Neural progenitor cell (in vitro differentiated cells): ENCODE results near the gene PTGDR2. TPM values are rescaled to one million over a fixed set of nuclear protein-coding genes. Genes with fewer than 3 reads are reported as not detected.

Experiments used
- DNase-seq: peaks from one replicate; pipeline ENCODE4 v3.0.0-alpha.2; 2016; ENCODE audit warnings: low spot score
- H2AFZ ChIP-seq: fragments of 200-600 bp; sonication (generic); replicated peaks from 2 replicates; pipeline ENCODE4 v1.6.1; 2016; ENCODE audit warnings: antibody characterized with exemption
- H3F3A ChIP-seq: fragments of 200-600 bp; sonication (generic); 2 replicates; pipeline ENCODE4 v1.6.1; 2016; ENCODE audit warnings: antibody characterized with exemption, low read depth
- H3K27ac ChIP-seq: fragments of 200-600 bp; sonication (generic); 2 replicates; pipeline ENCODE4 v1.5.1; 2016; ENCODE audit warnings: mild to moderate bottlenecking
- H3K27me3 ChIP-seq: fragments of 200-600 bp; sonication (generic); 2 replicates; pipeline ENCODE4 v1.6.1; 2016; ENCODE audit warnings: mild to moderate bottlenecking, moderate library complexity
- H3K36me3 ChIP-seq: fragments of 200-600 bp; sonication (generic); 2 replicates; pipeline ENCODE4 v1.5.1; 2016
- H3K4me1 ChIP-seq: fragments of 200-600 bp; sonication (generic); 2 replicates; pipeline ENCODE4 v1.6.1; 2016; ENCODE audit warnings: mixed run types
- H3K4me2 ChIP-seq: fragments of 200-600 bp; sonication (generic); 2 replicates; pipeline ENCODE4 v1.6.1; 2016
- H3K4me3 ChIP-seq: fragments of 200-600 bp; sonication (generic); 2 replicates; pipeline ENCODE4 v1.5.1; 2016
- H3K79me2 ChIP-seq: fragments of 200-600 bp; sonication (generic); 2 replicates; pipeline ENCODE4 v1.6.1; 2016; ENCODE audit warnings: low read depth
- H3K9ac ChIP-seq: fragments of 200-600 bp; sonication (generic); 2 replicates; pipeline ENCODE4 v1.6.1; 2016
- H3K9me3 ChIP-seq: fragments of 200-600 bp; sonication (generic); 2 replicates; pipeline ENCODE4 v1.5.1; 2016; ENCODE audit warnings: low read depth
- H4K20me1 ChIP-seq: fragments of 200-600 bp; sonication (generic); 2 replicates; pipeline ENCODE4 v1.6.1; 2016; ENCODE audit warnings: low read depth
- H3K27ac Mint-ChIP-seq: 3 replicates; pipeline ENCODE4 v1.8.0; 2021; ENCODE audit warnings: mixed read lengths
- H3K27me3 Mint-ChIP-seq: 2 replicates; pipeline ENCODE4 v1.8.0; 2022; ENCODE audit warnings: low read depth, mild to moderate bottlenecking, inconsistent platforms, moderate library complexity, mixed read lengths; ENCODE audit not compliant: insufficient read depth
- H3K36me3 Mint-ChIP-seq: 3 replicates; pipeline ENCODE4 v1.8.0; 2021; ENCODE audit warnings: mixed read lengths
- H3K4me1 Mint-ChIP-seq: 3 replicates; pipeline ENCODE4 v1.8.0; 2021; ENCODE audit warnings: mixed read lengths
- H3K4me3 Mint-ChIP-seq: 3 replicates; pipeline ENCODE4 v1.8.0; 2021; ENCODE audit warnings: mild to moderate bottlenecking, moderate library complexity, mixed read lengths
- H3K9me3 Mint-ChIP-seq: 3 replicates; pipeline ENCODE4 v1.8.0; 2020; ENCODE audit warnings: mixed read lengths
- CTCF ChIP-seq: fragments of 200-600 bp; sonication (generic); IDR thresholded peaks from 2 replicates; pipeline ENCODE4 v1.5.1; 2017; ENCODE audit warnings: antibody characterized with exemption, mild to moderate bottlenecking
- EZH2 ChIP-seq: fragments of 200-600 bp; sonication (generic); IDR thresholded peaks from 2 replicates; pipeline ENCODE4 v1.6.1; 2017; ENCODE audit warnings: antibody characterized with exemption, mild to moderate bottlenecking, moderate library complexity
- EZH2phosphoT487 ChIP-seq: fragments of 200-600 bp; sonication (generic); IDR thresholded peaks from 2 replicates; pipeline ENCODE4 v1.6.1; 2017; ENCODE audit warnings: antibody characterized with exemption
- total RNA-seq: library from RNA; depleted of rRNA; stranded (reverse); fragments of >200 nt; gene quantifications from 2 replicates; pipeline ENCODE4 v1.2.3, GENCODE V29; 2015; ENCODE audit warnings: low replicate concordance

Gene PTGDR2
- total RNA-seq, 1 donor from 2014 or later: not detected

GRCh38 chr11:60854847-60855725 is 664 bp downstream of the PTGDR2 start:
- DNase-seq: no peak
- H3K4me3 ChIP-seq: no peak overlapping the region
- no peaks in the 10 kb centered on the region for H3K79me2 ChIP-seq
- peaks cover 9% of the 10 kb centered on the region for H3K27me3 Mint-ChIP-seq
- peaks cover 7% of the 10 kb centered on the region for H3K4me1 Mint-ChIP-seq
- no peak overlapping the region for H3K27ac ChIP-seq
- H3F3A ChIP-seq: peaks cover 4% of the 10 kb centered on the region
- peak overlapping the region; percentile 44 for H3K27ac Mint-ChIP-seq
- no peaks in the 10 kb centered on the region for H3K36me3 ChIP-seq
- H3K4me3 Mint-ChIP-seq: no peak overlapping the region
- TF ChIP-seq EZH2phosphoT487: no peak
- TF ChIP-seq CTCF: no peak
- TF ChIP-seq EZH2: no peak
- no peaks in the 10 kb centered on the region for H4K20me1 ChIP-seq
- no peaks in the 10 kb centered on the region for H3K9me3 ChIP-seq
- H3K36me3 Mint-ChIP-seq: peaks cover 5% of the 10 kb centered on the region
- H3K4me1 ChIP-seq: no peaks in the 10 kb centered on the region
- peaks cover 36% of the 10 kb centered on the region for H3K27me3 ChIP-seq
- no peaks in the 10 kb centered on the region for H3K9me3 Mint-ChIP-seq
- H3K4me2 ChIP-seq: no peak overlapping the region
- H2AFZ ChIP-seq: no peak overlapping the region
- peak overlapping the region; percentile 45 for H3K9ac ChIP-seq

- H3K27ac Mint-ChIP-seq: no peak overlapping the region
- no peak for DNase-seq
- Histone ChIP-seq H3K9ac (no peak overlapping the region), H2AFZ (no peak overlapping the region), H3K4me1 (no peaks in the 10 kb centered on the region), H4K20me1 (no peaks in the 10 kb centered on the region), H3K27me3 (peaks cover 36% of the 10 kb centered on the region), H3K79me2 (no peaks in the 10 kb centered on the region), H3K9me3 (no peaks in the 10 kb centered on the region), H3K36me3 (no peaks in the 10 kb centered on the region), H3K4me2 (no peak overlapping the region), H3F3A (peaks cover 4% of the 10 kb centered on the region), H3K4me3 (no peak overlapping the region), H3K27ac (no peak overlapping the region)
- H3K4me3 Mint-ChIP-seq: no peak overlapping the region
- TF ChIP-seq EZH2phosphoT487 (no peak), EZH2 (no peak), CTCF (no peak)
- H3K36me3 Mint-ChIP-seq: peaks cover 7% of the 10 kb centered on the region
- no peaks in the 10 kb centered on the region for H3K9me3 Mint-ChIP-seq
- H3K4me1 Mint-ChIP-seq: peaks cover 7% of the 10 kb centered on the region
- H3K27me3 Mint-ChIP-seq: peaks cover 7% of the 10 kb centered on the region
Measured at GRCh38 chr11:60854140-60854846, 1.5 kb downstream of the PTGDR2 start.

DNA sequence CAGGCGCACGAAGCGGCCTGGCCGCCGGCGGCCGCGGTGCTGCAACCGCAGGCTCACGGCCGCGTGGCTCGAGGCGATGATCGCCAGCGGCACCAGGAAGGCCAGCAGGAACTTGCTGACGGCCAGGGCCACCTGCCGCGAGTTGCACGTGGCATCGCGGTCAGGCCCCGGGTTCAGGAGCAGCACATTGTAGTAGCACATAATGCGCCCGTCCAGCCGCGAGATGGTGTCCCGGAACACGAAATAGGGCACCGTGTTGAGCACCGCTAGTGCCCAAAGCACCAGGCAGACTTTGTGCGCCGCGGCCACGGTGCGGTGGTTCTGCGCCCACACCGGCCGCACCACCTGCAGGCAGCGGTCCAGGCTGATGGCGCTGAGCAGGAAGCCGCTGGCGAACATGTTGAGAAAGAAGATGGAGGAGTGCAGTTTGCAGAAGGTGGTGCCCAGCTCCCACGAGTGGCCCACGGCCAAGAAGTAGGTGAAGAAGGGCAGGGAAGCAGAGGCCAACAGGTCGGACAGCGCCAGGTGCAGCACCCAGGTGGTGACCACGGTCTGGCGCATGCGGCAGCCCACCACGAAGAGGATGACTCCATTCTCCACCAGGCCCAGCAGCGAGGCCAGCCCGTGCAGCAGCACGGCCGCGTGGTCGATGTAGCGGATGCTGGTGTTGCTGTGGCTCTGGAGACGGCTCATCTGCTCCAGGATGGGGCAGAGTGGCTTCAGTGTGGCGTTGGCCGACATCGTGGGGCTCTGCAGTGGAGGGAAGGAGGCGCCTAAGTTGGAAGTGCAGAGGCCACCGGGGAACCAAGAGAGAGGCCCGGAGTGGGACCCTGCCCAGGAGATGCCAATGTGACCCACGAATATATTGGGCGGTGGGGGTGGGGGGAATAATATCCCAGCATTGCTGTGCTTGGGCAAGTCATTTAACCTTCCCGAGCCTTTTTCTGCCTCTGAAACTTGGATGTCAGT is 2.5 kb downstream of the PTGDR2 start:
- no peak overlapping the region for H3K4me3 ChIP-seq

More for the DNA sequence above, 2.5 kb downstream of the PTGDR2 start:
- Histone ChIP-seq H3K79me2 (no peaks in the 10 kb centered on the region), H3K36me3 (no peaks in the 10 kb centered on the region), H3K9ac (no peak overlapping the region), H2AFZ (no peak overlapping the region), H4K20me1 (no peaks in the 10 kb centered on the region), H3K27ac (no peak overlapping the region), H3K4me2 (no peak overlapping the region), H3K9me3 (no peaks in the 10 kb centered on the region), H3K27me3 (peaks cover 36% of the 10 kb centered on the region), H3F3A (peaks cover 4% of the 10 kb centered on the region), H3K4me1 (no peaks in the 10 kb centered on the region)
- Mint-ChIP-seq H3K9me3 (no peaks in the 10 kb centered on the region), H3K27me3 (peaks cover 9% of the 10 kb centered on the region), H3K4me3 (no peak overlapping the region), H3K4me1 (peaks cover 7% of the 10 kb centered on the region), H3K27ac (no peak overlapping the region), H3K36me3 (peaks cover 12% of the 10 kb centered on the region)
- no peak for DNase-seq
- TF ChIP-seq EZH2 (no peak), EZH2phosphoT487 (no peak), CTCF (no peak)
